Nephron progenitor cell (in vitro differentiated cells): ENCODE data around the gene PRR5.
A peak's percentile ranks its signal among the peaks of the same experiment; 100 is the strongest.

Experiments used
- DNase-seq: peaks from one replicate; pipeline ENCODE4 v3.0.0; 2021
- H3K27ac Mint-ChIP-seq: 2 replicates; pipeline ENCODE4 v1.8.0; 2021; ENCODE audit warnings: mild to moderate bottlenecking, moderate library complexity, mixed read lengths
- H3K27me3 Mint-ChIP-seq: 2 replicates; pipeline ENCODE4 v1.8.0; 2021; ENCODE audit warnings: mild to moderate bottlenecking, low read depth, mixed read lengths; ENCODE audit not compliant: poor library complexity
- H3K36me3 Mint-ChIP-seq: 2 replicates; pipeline ENCODE4 v1.8.0; 2021; ENCODE audit warnings: low read depth, mixed read lengths
- H3K4me1 Mint-ChIP-seq: 2 replicates; pipeline ENCODE4 v1.8.0; 2021; ENCODE audit warnings: mixed read lengths
- H3K4me3 Mint-ChIP-seq: 2 replicates; pipeline ENCODE4 v1.8.0; 2021; ENCODE audit warnings: mild to moderate bottlenecking, moderate library complexity, mixed read lengths
- H3K9me3 Mint-ChIP-seq: 2 replicates; pipeline ENCODE4 v1.8.0; 2021; ENCODE audit warnings: mild to moderate bottlenecking, moderate library complexity, mixed read lengths
- CTCF ChIP-seq: fragments of 200-600 bp; sonication (generic); IDR thresholded peaks from 2 replicates; pipeline ENCODE4 v1.5.0; 2021; ENCODE audit warnings: antibody characterized with exemption

PRR5 gene

GRCh38 chr22:44667276-44667675 is 34.7 kb upstream of the PRR5 start:
- DNase-seq = no peak
- peak overlapping the region; percentile 78 for H3K4me3 Mint-ChIP-seq
- H3K36me3 Mint-ChIP-seq = no peaks in the 10 kb centered on the region
- peaks cover 46% of the 10 kb centered on the region for H3K27me3 Mint-ChIP-seq
- H3K9me3 Mint-ChIP-seq = no peaks in the 10 kb centered on the region
- peak overlapping the region; percentile 49 for H3K27ac Mint-ChIP-seq
- no peak for TF ChIP-seq CTCF
- peaks cover 34% of the 10 kb centered on the region for H3K4me1 Mint-ChIP-seq

DNA sequence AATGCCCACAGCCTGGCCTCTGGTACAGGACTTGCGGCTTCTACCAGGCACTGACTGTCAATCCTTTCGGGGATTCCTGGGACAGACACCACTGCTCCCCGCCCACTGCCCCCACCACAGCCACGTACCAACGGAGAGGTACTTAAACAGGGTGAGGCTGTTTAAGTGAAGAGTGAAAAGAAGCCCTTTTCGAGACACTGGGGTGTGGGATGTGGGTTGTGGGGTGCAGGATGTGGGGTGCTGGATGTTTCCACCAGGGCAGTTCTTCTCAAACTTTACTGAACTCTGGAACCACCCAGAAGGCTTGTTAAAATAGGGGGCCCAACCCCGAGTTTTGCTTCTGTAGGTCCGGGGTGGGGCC is 34.2 kb upstream of the PRR5 start:
- H3K27me3 Mint-ChIP-seq = peaks cover 46% of the 10 kb centered on the region
- H3K36me3 Mint-ChIP-seq = no peaks in the 10 kb centered on the region
- DNase-seq = no peak
- H3K27ac Mint-ChIP-seq = no peak overlapping the region
- no peak for TF ChIP-seq CTCF
- H3K4me1 Mint-ChIP-seq = peaks cover 34% of the 10 kb centered on the region
- no peaks in the 10 kb centered on the region for H3K9me3 Mint-ChIP-seq
- peak overlapping the region; percentile 78 for H3K4me3 Mint-ChIP-seq

DNA sequence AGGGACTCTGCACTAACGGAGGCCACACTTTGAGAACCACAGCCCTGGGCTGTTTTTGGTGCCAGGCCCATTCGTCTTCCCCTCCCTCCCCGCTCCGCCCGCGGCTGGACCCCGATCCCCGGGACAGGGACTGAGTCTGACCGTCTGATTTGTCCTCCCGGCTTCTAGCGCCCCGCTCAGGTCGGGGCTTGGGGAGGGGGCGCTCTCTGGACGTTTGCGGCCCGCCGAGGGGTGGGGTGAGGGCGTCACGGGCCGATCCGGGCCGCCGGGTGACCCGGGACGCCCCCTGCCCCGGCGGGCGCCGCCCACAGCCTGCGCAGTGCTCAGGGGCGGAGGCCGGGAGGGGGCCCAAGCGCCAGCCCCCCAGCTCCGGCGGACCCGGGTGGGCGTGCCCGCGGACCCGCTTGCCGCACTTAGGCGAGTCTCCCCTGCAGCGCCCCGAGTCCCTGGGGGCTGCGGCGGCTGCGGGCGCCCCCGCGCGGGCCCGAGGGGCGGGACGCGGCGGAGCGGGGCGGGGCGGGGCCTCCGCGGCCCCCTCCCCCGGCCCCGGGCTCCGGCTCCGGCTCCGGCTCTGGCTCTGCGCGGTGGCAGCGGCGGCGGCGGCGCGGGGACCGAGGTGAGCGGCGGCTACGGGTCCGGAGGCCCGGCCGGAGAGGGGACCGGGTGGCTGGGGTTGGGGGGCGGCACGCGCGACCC is 33.7 kb upstream of the PRR5 start:
- H3K4me3 Mint-ChIP-seq = peak overlapping the region; percentile 78
- no peak for TF ChIP-seq CTCF
- H3K36me3 Mint-ChIP-seq = no peaks in the 10 kb centered on the region
- H3K9me3 Mint-ChIP-seq = no peaks in the 10 kb centered on the region
- peaks cover 50% of the 10 kb centered on the region for H3K27me3 Mint-ChIP-seq
- peak; percentile 75 for DNase-seq
- H3K4me1 Mint-ChIP-seq = peaks cover 34% of the 10 kb centered on the region
- H3K27ac Mint-ChIP-seq = no peak overlapping the region

DNA sequence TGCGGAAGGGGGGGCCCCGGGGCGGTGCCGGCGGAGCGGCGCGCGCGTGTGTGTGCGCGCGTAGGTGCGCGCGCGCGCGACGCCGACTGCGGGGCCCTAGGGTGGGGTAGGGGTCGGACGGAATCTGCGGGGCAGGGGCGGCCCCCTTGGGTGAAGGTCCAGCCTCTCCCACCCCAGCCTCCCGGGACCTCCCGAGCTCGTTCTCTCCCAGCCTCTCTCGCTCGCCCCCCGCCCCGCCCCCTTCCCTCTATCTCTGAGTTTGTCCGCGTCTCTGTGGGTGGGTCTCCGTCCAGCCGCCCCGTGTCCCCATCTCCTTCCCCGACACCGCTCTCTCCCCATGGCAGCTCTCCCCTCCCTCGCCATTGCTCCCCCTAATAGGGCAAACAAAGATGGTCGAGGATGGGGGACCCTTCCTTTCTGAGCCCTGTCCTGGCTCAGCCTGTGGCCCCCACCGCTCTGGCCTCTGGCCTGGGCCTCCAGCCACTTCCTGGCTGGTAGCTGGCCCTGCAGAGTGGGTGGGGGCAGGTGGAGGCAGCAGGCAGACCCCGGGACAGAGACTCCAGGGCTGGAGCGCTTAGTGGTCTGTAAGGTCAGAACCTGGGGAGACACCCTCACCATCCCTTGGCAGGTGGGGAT is 33.0 kb upstream of the PRR5 start:
- no peak overlapping the region for H3K27ac Mint-ChIP-seq
- DNase-seq = peak; percentile 39
- H3K36me3 Mint-ChIP-seq = no peaks in the 10 kb centered on the region
- peak overlapping the region; percentile 78 for H3K4me3 Mint-ChIP-seq
- H3K9me3 Mint-ChIP-seq = no peaks in the 10 kb centered on the region
- TF ChIP-seq CTCF = no peak
- peaks cover 27% of the 10 kb centered on the region for H3K4me1 Mint-ChIP-seq
- H3K27me3 Mint-ChIP-seq = peaks cover 56% of the 10 kb centered on the region

DNA sequence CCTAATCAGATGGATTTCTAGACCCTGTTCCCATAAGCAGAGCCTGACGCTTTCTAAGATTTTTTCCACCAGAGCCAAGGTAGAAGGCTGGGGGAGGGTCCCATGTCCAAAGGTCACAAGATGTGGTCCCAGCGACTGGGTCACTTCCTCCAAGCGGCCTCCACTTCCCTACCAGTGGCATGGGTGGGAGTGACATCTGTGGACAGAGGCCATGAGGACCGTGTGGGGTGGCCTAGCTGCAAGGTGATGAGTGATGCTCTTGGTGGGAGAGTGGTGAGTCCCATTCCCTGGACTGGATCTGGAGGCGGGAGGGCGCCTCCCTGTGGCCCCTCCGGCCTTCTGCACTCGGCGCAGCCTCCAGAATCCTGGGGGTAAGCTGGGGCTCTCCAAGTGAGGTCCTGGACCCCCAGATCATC is 32.4 kb upstream of the PRR5 start:
- no peaks in the 10 kb centered on the region for H3K36me3 Mint-ChIP-seq
- peak; percentile 33 for TF ChIP-seq CTCF
- DNase-seq = no peak
- H3K27me3 Mint-ChIP-seq = peaks cover 56% of the 10 kb centered on the region
- H3K4me3 Mint-ChIP-seq = peak overlapping the region; percentile 78
- H3K4me1 Mint-ChIP-seq = peaks cover 21% of the 10 kb centered on the region
- no peak overlapping the region for H3K27ac Mint-ChIP-seq
- H3K9me3 Mint-ChIP-seq = no peaks in the 10 kb centered on the region
